HS-27A (cell line): Measurements from ENCODE around the gene GPRC6A.

Source experiments
- DNase-seq: peaks from one replicate; pipeline ENCODE4 v3.0.0-alpha.2; 2012; ENCODE audit warnings: low read depth, missing footprints

GPRC6A gene

DNA sequence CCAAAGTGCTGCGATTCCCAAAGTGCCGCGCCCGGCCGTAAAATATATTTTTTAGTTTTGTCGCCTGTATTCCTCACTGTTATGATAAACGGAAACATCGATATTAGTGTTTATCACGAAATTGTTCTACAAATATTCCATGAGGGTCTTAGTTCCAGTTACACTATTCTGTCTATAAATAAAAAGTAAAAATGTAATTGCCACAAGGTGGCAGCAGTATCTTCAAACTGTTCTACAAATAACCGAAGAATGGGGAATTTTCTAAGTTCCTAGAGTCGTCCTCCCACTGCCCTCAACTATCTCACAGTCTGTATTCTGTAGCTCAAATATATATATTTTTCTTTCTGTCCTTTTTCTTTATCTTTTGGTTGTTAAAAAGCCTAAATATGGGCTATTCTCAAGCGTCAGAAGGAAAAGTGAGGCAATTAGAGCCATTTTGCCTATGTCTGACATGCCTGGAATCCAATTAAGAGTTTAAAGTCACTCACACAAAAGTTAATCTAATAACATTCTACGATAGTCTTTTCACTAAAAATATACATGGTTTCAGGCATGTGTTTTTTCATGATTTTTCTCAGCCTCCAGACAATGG lies 49.2 kb downstream of the GPRC6A start:
- no peak for DNase-seq

DNA sequence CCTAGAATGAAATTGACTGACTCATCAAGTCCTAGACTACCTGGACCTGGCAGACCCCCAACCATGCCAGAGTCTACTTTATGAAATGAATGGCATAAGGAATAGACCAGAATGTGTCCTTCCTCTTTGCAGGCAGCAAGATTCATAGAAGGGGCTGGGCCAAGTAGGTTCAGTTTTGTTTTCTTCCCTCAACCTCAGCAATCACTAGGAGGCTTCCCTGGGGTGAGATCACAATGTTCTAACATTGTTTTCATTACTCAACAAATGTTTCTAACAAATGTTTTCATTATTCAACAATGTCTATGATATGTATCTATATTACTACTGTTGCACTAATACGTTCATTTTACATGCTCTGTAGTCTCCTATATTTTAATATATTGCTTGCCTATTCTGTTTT lies 55.0 kb downstream of the GPRC6A start:
- DNase-seq: no peak

DNA sequence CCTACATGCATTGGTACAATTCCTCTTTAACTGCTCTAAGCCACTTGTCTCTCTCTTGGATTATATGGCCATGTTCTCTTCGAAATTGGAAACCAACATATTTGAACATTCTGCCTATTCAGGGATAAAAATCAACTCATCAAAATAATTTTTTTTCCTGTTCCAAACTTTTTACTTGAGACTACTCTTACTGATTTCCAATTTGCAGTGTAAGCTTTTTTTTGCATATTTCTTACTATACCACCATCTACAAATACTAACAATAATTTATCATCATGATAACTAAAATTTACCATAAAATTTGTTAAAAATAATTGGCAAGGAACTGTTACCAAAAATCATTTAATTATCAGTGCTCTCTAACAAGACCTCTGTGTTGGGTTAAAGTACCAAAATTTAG lies 56.4 kb downstream of the GPRC6A start:
- DNase-seq: no peak

DNA sequence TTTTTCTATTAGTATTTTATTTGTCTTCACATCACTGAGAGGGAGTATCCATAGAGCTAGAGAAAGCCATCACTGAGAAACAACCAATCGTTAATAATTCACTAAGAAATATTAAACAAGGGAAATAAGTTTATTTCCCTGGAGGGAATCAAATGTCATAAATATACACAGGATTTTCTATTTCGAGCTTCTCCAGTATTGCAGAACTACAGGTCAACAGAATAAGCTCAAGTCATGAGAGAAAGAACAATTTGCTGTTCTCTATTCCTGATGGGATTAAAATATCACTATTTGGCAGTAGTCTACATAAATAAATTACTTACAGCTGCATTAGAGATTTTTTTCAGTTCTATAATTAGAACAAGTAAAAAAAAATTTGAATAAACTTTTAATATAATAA lies 61.2 kb downstream of the GPRC6A start:
- DNase-seq: no peak

DNA sequence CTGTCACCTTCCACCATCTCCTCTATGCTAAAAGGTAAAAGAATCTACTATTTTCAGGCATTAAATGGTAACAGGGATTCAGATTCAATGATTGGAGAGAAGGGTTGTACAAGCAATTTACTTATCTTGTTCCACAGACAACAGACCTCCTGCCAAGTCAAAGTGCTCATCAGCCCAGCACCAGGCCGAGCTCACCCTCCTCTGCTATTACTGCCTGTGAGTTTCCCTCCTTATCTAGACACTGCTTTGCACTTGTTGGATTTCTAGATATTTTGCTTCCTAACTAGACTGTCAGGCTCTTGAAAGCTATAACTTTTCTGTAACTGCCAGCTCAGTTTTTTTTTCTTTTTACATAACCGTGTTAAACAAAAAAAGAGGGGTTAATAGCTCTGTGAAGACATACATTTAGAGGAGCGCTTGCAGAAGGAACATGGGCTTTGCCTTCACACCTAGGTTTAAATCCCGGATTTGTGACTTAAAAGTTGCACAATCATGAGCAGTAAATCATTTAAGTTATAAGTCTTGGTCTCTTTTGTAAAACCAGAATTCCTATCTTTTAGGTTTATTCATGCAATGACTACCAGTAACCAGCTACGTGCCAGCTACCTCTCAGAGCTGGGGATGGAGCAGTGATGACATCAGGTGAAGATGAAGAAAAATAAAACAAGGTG lies 62.2 kb downstream of the GPRC6A start:
- DNase-seq: no peak

DNA sequence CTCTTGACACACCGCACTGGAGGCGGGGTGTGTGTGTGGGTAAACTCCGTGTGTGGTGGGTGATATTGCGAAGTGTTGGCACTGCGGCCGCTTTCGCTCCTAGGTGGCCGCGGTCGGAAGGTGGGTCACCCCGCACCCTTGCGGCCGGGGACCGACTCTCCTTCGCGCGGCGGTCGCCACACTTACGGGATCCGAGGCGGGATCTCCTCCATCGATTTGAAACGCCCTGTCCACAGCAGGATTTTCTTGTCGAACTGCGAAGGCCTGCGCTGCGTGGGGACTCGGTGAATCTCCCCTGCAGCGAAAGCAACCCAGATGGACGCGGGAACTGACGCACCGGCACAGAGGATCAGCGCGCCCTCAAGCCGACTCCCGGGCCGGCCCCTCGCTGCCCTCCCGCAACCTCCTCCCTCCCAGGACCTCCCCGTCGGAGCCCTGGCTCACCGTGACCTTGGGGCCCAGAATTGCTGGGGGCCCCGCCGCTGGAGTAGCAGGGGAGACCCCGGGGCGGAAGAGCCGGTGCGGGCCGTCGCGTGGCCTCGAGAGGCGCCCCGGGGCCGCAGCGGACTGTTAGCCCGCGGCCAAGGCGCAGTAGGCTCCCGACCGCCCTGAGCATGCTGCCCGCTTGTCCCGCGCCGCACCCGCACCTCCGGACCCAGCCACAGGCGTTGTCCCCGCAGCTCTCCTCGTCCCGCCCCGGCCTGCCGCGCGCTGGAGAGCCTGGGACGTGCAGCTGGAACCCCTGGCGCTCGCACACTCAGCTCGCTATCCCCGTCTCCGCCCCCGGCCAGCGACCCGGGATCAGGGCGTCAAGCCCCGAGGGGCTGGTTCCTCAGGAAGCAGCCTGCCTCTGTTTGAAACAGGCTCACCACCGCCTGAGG lies 63.7 kb downstream of the GPRC6A start, which contains the start of gene FAM162B:
TSS of gene FAM162B (minus strand) at position 759 of the 881 bp plus-strand sequence. CDS start at position 616, 143 bp downstream.
- no peak for DNase-seq

DNA sequence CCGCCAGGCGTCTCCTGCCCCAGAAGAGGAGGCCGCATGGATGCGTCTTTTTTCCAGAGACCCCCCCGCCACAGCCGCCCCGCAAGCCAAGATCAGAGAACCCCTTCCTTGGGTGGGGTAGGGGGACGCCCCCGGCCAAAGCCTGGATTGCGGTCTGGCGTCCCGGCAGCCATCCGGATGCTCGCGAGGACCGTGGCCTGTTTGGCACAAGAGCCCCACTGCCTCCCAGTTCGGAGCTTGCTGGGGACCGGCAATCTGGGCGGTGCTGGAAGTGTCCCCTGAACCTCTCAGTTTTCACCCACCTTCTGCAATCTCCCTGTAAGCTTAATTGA lies 64.3 kb downstream of the GPRC6A start:
- DNase-seq: no peak

DNA sequence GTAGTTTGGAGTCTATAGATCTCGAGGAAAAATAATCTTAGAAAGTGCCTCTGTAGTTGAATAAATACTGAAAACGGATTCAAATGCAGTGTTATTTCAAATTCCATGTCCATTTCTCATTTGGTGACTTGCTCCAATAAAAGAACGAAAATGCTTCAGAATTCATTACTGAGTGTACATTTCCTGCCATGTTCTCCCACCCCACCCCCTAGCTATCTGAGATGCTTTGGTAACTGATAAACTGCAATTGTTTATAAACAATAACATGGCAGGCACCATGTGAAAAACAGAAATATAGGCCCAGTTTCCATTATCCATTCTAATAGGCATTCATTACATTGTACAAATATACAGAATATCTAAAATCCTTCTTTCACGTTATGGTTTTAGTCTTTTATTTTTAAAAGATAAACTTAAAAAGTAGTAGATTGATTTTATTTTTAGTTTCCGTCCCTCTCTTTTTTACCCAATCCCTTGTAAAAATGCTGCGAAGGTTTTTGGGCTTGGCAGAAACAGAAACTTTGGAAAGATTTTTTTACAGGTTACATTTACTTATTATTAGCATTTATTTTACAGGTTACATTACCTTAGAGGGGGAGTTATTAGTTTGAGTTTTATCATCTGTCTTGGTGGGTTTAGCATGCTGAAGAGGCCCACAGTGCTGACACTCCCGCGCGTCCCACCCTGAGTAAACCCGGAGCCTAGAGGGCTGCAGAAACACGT lies 64.8 kb downstream of the GPRC6A start:
- no peak for DNase-seq

DNA sequence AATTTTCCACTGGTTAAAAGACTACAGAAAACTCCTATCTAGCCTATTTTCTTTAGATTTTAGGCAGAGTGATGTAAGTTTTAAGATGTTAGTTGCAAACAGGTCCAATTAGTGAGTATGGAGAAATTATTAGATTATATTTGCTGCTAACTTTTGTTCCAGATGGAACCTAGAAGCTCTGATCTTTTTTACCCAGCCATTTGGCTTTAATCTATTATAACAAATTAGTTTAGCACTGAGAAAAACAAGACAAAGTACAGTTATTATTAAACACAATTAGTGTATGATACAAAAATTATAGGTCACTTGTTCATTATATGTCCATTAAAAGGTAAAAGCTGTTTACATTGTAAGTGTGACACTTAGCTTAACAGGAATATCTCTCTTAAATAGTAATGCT lies 65.8 kb downstream of the GPRC6A start:
- no peak for DNase-seq

DNA sequence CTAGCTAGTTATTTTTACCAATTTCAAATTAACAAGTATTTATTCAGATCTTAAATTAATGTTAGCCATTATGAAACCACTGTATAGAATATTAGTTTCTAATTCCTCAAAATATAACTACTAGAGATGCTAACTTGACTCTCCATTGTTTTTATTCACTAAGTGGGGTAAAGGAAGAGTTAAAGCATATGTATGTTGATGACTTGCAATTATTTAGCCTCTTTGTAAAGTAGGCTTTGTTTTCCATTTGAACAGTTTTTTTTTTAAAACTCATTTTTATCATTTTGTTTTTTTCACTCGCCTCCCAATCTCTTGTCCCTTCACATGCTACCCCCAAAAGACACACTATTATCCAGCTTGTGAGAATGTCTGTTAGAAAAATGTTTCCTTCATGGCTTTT lies 66.6 kb downstream of the GPRC6A start:
- no peak for DNase-seq

DNA sequence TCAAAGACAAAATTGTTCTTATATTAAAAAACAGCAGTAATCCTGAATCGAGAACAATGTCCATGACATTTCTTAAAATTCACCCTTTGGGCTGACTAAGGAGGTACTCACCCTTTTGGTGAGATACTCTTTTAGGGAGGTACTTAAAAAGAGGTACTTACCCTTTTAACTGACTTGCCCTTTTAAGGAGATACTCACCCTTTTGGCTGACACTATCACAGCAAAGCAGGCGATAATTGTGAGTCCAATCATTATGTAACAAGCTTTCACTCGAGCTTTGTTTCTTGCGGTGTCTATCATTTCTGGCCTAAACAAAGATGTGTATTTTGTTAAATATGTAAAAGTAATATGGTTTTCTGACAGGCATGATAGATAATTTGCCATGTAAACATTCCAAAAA lies 67.1 kb downstream of the GPRC6A start:
- no peak for DNase-seq

DNA sequence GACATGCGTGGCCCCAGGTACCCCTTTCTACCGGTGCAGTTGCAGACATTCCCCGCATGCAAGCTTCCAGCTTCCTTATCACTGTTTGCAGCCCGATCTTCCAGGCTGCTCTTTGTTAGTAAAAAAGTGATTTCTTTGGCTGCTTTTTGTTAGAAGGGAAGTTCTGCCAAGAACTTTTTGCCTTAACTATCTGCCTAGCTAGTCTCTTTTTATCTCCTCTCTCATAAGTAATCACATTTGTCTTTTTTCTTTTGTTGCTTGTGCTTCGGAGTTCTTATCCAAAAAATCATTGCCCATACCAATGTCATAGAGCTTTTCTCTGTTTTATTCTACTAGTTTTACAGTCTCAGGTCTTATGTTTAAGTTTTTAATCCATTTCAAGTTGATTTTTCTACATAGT lies 83.7 kb downstream of the GPRC6A start:
- no peak for DNase-seq
